ENCODE results near the gene SPTBN4. TPM values are rescaled to one million over a fixed set of nuclear protein-coding genes. Genes with fewer than 3 reads are reported as not detected.
"Not testable (repeated sequence)": the region's sequence is repeated elsewhere in the genome, so short reads cannot be mapped to it uniquely, and the experiment has no call there.

SPTBN4 gene
- total RNA-seq, 3 donors from 2014 or later = 1.3 to 1.6 (median 1.6) TPM

DNA sequence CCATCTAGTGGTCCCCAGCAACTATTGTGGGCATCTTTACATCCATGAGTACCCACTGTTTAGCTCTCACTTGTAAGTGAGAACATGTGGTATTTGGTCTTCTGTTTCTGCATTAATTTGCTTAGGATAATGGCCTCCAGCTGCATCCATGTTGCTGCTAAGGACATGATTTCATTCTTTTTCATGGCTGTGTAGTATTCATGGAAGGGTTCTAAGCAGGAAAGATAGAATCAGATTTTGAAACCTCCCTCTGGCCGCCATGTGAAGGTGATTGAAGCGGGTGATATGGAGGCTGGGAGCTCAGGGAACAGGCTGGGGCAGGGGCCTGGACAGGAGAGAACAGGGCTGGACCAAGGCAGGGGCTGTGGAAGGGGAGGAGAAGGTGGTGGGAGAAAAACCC is 154.5 kb downstream of the SPTBN4 start:
- TF ChIP-seq, protein P1, sequence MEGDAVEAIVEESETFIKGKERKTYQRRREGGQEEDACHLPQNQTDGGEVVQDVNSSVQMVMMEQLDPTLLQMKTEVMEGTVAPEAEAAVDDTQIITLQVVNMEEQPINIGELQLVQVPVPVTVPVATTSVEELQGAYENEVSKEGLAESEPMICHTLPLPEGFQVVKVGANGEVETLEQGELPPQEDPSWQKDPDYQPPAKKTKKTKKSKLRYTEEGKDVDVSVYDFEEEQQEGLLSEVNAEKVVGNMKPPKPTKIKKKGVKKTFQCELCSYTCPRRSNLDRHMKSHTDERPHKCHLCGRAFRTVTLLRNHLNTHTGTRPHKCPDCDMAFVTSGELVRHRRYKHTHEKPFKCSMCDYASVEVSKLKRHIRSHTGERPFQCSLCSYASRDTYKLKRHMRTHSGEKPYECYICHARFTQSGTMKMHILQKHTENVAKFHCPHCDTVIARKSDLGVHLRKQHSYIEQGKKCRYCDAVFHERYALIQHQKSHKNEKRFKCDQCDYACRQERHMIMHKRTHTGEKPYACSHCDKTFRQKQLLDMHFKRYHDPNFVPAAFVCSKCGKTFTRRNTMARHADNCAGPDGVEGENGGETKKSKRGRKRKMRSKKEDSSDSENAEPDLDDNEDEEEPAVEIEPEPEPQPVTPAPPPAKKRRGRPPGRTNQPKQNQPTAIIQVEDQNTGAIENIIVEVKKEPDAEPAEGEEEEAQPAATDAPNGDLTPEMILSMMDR (IDR thresholded peaks at IDR 0.05) = no peak
- no peak for TF ChIP-seq POLR2AphosphoS5 (IDR thresholded peaks at IDR 0.05)
- no peak for TF ChIP-seq POLR2A (IDR thresholded peaks at IDR 0.05)
- Histone ChIP-seq H3K27me3 (no peaks in the 10 kb centered on the region), H3K9me3 (no peaks in the 10 kb centered on the region), H3K4me1 (no peaks in the 10 kb centered on the region), H3K36me3 (no peaks in the 10 kb centered on the region), H3K27ac (no peak overlapping the region), H3K4me3 (no peak overlapping the region)
- intact Hi-C loops (cut with DNase I; ENCODE audit: low total_unique reads) = no loop called here
- DNase-seq (ENCODE audit: low spot score in 2 of 2) = no peak

DNA sequence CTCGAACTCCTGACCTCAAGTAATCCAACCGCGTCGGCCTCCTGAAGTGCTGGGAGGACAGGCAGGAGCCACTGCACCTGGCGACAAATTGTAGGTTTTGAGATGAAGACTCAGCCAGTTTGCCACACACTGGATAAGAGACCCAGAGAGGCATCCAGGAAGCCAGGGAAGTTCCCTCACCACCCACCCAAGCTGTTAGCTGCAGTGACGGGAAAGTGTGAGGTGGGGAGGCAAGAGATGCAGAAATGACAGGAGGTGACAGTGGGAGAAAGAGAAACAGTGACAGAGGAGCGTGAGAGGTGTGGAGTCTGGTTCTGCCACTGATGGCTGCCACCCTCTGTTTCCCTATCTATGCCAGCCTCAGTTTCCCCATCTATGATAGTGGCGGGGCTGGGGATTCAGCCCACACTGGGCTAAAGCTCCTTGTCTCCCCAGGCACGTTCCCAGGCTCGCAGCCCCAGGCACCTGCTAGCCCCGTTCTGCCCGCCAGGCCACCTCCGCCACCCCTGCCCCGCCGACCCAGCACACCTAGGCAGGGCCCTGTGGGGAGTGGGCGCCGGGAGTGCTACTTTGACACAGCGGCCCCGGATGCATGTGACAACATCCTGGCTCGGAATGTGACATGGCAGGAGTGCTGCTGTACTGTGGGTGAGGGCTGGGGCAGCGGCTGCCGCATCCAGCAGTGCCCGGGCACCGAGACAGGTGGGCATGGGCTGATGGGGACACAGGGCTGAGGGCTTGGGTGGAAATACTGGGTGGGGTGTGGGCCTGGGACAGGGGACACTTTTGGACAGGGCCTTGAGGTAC is 155.4 kb downstream of the SPTBN4 start:
- intact Hi-C loops (cut with DNase I; ENCODE audit: low total_unique reads) = no loop called here
- H3K4me3 ChIP-seq = no peak overlapping the region
- H3K27ac ChIP-seq = no peak overlapping the region
- no peak for DNase-seq (ENCODE audit: low spot score in 2 of 2)
- H3K9me3 ChIP-seq = no peaks in the 10 kb centered on the region
- no peaks in the 10 kb centered on the region for H3K36me3 ChIP-seq
- TF ChIP-seq, protein P1 (IDR thresholded peaks at IDR 0.05) = no peak
- no peak for TF ChIP-seq POLR2AphosphoS5 (IDR thresholded peaks at IDR 0.05)
- TF ChIP-seq POLR2A (IDR thresholded peaks at IDR 0.05) = no peak
- no peaks in the 10 kb centered on the region for H3K4me1 ChIP-seq
- no peaks in the 10 kb centered on the region for H3K27me3 ChIP-seq

DNA sequence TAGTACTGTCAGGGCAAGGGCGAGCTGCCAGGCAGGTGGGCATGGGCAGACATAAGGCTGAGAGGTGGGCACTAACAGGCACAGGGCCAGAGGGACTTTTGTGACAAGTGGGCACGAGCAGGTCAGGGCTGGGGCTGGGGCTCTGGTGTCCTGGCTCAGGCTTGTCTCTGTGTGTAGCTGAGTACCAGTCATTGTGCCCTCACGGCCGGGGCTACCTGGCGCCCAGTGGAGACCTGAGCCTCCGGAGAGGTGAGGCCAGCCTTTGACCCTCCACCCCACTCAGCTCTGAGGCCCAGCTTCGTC is 155.9 kb downstream of the SPTBN4 start:
- TF ChIP-seq, protein P1 (IDR thresholded peaks at IDR 0.05) = no peak
- TF ChIP-seq POLR2AphosphoS5 (IDR thresholded peaks at IDR 0.05) = no peak
- no peak for TF ChIP-seq POLR2A (IDR thresholded peaks at IDR 0.05)
- Histone ChIP-seq H3K27ac (no peak overlapping the region), H3K36me3 (no peaks in the 10 kb centered on the region), H3K4me3 (no peak overlapping the region), H3K4me1 (no peaks in the 10 kb centered on the region), H3K9me3 (no peaks in the 10 kb centered on the region), H3K27me3 (no peaks in the 10 kb centered on the region)
- no peak for DNase-seq (ENCODE audit: low spot score in 2 of 2)
- intact Hi-C loops (cut with DNase I; ENCODE audit: low total_unique reads) = no loop called here

DNA sequence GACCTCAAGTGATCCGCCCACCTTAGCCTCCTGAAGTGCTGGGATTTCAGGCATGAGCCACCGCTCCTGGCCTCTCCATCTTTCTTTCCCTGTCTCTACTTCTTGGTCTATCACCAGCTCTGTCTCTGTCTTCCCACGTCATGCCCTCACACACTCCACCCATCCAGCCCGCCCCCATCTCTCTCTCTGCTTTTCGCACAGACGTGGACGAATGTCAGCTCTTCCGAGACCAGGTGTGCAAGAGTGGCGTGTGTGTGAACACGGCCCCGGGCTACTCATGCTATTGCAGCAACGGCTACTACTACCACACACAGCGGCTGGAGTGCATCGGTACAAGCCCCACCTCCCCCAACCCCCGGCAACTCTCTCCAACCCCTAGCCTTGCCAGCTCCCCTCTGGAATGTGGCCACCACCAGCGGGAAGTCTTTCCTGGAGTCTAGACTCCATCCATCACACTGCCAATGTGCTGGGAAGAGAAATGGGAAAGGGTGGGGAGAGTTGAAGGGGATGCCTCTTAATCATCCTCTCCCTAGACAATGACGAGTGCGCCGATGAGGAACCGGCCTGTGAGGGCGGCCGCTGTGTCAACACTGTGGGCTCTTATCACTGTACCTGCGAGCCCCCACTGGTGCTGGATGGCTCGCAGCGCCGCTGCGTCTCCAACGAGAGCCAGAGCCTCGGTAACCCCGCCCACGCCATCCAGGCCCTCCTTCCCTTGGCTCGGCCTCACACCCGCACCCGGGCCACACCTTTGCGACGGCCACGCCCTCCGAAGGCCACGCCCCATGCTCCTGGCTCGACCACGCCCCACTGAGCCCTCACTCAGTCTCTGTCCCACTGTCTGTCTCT is 156.8 kb downstream of the SPTBN4 start:
- no peak for DNase-seq (ENCODE audit: low spot score in 2 of 2)
- no peaks in the 10 kb centered on the region for H3K4me1 ChIP-seq
- intact Hi-C loops (cut with DNase I; ENCODE audit: low total_unique reads) = no loop called here
- no peaks in the 10 kb centered on the region for H3K9me3 ChIP-seq
- TF ChIP-seq, protein P1 (IDR thresholded peaks at IDR 0.05) = no peak
- TF ChIP-seq POLR2AphosphoS5 (IDR thresholded peaks at IDR 0.05) (no peak), POLR2A (IDR thresholded peaks at IDR 0.05) (no peak)
- H3K27me3 ChIP-seq = no peaks in the 10 kb centered on the region
- H3K27ac ChIP-seq = no peak overlapping the region
- H3K36me3 ChIP-seq = no peaks in the 10 kb centered on the region
- H3K4me3 ChIP-seq = no peak overlapping the region

DNA sequence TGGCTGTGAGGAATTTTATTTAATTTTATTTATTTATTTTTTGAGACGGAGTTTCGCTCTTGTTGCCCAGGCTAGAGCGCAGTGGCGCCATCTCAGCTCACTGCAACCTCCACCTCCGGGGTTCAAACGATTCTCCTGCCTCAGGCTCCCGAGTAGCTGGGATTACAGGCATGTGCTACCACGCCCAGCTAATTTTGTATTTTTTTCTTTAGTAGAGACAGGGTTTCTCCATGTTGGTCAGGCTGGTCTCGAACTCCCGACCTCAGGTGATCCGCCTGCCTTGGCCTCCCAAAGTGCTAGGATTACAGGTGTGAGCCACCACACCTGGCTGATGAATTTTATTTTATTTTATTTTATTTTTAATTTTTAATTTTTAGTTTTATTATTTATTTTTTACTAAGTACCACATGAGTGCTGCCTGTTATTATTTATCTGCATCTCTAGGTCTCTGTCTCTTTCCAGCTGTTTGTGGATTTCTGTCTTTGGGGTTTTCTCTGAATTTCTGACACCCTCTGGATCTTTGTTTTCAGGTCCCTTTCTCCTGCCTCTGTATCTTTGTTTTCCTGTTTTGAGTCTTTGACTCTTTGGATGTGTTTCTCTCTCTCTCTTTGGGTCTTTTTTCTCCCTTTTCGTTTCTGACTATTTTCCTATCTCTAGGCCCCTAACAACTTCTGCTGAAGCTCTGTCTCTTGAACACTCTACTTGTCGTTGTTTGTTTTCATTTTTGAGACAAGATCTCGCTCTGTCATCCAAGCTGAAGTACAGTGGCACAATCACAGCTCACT is 157.8 kb downstream of the SPTBN4 start:
- H3K9me3 ChIP-seq; H3K4me1 ChIP-seq; H3K27ac ChIP-seq; H3K27me3 ChIP-seq; H3K4me3 ChIP-seq; DNase-seq (ENCODE audit: low spot score in 2 of 2); H3K36me3 ChIP-seq; intact Hi-C loops (cut with DNase I; ENCODE audit: low total_unique reads): not testable (repeated sequence)
